Measurements from ENCODE around the gene MRNIP.
A peak's percentile ranks its signal among the peaks of the same experiment; 100 is the strongest.

The MRNIP gene
- total RNA-seq = 40.7 to 96.7 (median 78.3) reads per million in 4 experiments

- DNase-seq = peak; percentile 75
Measured at GRCh38 chr5:179858586-179859427, at the start of gene MRNIP. TSS of gene MRNIP (minus strand) at chr5:179858817. CDS start at chr5:179858796, 21 bp downstream.

DNA sequence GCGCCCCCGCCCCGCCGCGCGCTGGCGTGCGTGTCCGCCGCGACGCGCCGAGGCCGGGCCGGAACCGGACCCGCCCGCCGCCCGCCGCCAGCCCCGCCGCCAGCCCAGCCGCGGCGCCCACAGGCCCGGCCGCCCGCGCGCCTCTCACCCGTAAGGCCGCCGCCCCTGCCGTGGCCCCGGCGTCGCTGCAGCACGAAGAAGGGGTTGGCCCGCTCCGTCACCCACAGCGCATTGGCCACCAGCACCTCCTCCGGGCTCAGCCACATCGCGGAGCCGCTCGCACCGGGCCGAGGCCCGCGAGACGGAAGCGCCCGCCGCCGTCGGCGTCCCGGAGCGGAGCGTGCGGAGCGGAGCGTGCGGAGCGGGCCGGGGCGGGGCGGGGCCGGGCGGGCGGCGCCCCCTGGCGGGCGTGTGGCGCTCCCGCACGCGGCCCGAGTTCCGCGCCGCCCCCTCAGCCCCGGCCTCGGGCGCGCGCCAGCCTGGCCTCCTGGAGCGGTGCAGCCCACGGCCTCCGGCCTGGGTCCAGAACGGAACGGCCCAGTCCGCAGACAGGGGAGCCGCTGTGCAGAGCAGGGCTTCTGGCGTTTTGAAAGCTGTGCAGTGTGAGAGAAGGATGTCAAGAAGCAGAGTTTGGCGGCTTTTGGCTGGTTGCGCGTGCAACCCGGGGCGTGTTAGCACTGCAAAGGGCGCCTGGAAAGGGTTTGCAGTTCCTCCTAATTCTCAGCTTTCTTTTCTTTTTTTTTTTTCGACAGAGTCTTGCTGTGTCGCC, 49.1 kb upstream of the MRNIP start, which contains the start of gene TBC1D9B:
TBC1D9B (minus strand) TSS at position 342 of the 769 bp plus-strand sequence; CDS start at position 266, 76 bp downstream.
- peak; percentile 56 for DNase-seq

GRCh38 chr5:179906795-179907555, 48.4 kb upstream of the MRNIP start:
- DNase-seq = no peak

GRCh38 chr5:179906294-179906794, 47.7 kb upstream of the MRNIP start:
- no peak for DNase-seq

GRCh38 chr5:179905161-179905560, 46.5 kb upstream of the MRNIP start:
- no peak for DNase-seq

- DNase-seq = no peak
Measured at GRCh38 chr5:179904463-179905160, 46.0 kb upstream of the MRNIP start.

DNA sequence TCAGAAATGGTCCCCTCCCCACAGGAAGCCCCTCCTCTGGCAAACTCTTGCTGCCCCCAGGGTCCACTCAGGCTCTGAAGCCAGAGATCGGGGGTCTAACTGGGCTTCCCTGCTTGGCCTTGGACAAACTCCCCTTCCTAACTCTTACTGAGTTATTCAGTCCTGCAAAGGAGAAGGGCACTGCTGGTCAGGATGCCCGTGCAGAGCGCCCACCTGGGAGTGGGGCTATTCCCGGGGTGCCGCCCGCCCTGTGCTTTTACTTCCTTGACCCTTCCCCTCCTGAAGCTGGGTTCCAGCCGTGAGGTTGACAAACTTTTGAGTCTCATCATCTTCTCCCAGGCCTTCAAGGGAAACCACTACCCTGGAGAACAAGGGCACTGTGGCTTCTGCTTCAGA, 44.1 kb upstream of the MRNIP start:
- DNase-seq = no peak

DNA sequence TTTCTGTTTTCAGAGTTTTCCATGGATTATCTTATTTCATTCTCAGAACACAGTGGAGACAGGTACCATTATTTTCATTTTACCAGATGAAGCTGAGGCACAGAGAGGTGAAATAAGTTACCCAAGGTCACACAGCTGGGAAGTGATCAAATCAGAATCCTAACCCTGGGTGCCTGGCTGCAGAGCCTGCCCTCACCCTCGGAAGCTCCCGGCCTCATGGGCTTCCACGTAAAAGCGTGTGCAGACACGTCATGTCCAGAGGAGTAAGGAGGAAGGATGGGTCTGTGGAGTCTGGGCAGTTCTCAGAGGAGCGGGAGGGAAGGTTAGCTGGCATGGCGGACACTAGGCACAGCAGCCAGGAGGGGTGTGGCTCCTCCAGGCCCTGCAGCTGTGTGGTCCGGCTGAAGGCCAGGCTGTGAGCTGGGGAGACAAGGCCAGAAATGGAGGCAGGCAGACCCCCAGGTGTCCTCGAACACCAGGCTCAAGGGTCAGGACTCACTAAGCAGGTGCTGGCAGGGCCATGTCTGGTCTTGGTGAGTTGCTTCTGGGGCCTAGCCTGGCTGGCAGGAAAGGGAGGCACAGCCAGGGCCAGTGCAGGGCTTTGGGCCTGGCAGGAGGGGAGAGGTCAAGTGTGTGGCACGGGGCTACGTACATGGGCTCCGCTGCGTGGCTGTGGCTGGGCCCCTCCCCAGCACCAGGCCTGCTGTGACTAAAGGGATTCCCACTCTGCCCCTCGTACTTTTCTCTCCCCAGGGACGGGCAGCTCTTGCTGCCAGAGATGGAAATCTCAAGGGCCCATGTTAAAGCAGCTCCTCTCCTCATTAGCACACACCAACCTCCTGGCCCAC, 43.5 kb upstream of the MRNIP start:
- no peak for DNase-seq

GRCh38 chr5:179901462-179901861, 42.8 kb upstream of the MRNIP start:
- DNase-seq = no peak

GRCh38 chr5:179900711-179901110, 42.1 kb upstream of the MRNIP start:
- DNase-seq = no peak

DNA sequence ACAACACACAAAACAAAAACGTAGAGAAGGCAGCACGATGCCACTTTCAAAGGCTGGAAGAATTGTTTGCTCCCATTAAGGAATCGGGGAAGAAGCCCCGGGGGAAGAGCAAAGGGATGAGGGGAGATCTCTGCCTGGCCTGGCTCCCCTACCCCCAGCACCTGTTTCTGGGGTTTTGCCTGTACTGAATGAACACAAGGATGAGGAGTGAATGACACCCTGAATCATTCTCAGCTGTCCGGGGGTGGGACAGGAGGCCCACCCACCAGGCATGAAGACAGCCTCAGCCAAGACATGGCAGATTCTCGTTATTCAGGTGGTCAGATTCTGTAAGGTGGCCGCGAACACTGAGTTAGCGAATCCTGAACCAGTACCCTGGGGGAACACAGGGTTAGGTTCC, 41.6 kb upstream of the MRNIP start:
- no peak for DNase-seq

- DNase-seq = no peak
Measured at GRCh38 chr5:179895861-179896260, 37.2 kb upstream of the MRNIP start.

GRCh38 chr5:179893958-179894895, 35.6 kb upstream of the MRNIP start:
- DNase-seq = no peak

DNA sequence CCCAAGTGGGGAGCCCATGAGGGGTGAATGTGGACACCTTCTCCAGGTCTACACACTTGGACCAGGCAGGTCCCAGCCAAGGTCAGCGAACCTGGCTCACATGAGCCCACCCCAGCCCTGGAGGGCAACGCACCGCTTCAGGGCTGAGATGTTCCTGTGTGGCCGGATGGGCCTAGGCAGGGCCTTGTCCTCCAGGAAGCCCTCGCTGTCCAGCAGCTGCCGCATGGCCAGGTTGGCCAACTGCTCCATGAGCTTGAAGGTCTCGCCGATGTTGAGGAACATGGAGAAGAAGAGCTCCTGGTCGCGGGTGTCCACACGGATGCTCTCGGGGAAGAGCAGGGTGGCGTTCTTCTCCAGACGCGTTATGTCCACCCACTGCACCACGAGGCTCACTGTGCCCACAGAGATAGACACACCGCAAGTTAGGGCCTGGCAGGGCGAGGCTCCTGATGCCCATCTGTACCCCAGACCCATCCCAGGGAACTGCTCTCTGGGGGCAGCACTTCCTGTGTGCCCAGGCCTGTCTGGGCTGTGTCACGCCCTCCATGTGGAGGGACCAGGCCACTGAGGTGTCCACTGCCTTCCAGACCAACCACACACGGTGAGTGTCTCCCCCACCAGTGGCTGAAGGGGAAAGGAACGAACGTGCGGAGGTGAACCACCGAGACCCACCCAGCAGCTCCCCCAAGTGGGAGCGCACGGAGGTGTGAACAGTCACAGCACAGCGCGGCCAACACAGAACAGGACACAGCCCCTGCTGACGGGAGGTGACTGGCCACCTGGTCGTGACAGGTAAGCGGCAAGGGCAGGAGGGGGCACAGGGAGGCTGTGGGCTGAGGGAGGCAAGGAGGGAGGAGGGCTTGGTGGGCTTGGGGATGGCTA, 34.7 kb upstream of the MRNIP start:
- no peak for DNase-seq

DNA sequence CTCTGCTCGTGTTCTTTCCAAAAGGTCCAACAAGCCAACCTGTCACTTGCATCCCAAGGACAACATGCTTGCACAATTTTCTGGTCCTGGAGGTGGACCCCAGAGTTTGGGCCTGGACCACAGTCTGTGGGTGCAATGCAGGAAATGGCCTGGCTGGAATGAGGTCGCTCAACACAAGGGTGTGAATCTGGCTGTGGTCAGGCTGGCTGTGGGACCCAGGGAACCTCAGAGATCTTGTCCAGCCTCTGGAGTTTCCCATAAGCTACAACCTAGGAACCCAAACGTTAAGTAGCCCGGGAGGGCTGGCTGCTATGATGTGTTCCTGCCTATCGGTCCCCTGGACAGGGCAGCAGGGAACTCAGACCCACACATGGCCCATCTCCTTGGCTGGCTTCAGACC, 33.6 kb upstream of the MRNIP start:
- no peak for DNase-seq

DNA sequence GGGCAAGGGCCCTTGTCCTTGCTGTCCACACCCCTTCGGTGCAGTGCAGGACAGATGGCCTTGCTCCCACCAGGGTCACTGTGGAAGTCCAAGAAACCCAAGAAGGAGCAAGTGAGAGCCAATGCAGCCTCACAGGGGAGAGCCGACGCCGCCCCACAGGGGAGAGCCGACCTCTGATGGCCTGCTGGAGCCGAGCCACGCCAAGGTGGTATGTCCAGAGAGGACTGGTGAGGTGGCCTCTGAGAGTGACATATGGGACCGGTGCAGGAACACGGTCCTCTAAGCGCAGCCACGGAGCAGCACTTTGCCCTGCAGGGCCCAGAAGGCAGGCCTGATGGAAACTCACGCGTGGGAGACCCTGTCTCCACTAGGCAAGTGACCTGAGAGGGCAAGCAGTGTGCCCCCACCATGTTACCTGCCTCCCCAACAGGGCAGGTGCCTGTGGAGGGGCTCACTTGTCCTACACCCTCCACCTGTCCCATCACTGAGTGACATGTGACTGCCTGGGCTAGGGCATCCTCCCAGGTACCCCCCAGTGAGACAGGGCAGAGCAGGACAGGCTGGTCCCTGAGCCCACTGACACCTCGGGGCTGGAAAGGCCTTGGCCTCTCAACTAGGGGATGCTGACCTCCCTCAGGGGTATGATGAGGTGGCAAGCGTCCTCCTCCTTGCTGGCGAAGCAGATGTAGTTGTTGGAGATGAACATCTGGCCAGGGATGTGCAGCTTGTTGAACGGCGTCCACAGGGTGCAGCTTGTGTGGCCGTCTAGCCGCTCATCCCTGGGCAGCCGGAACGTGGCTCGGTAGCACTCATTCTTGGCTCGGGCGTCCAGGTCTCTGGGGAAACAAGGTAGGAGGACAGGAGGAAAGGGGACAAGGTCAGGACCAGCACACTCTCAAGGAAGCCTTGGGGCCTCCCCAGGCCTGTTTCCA, 32.4 kb upstream of the MRNIP start:
- no peak for DNase-seq

DNA sequence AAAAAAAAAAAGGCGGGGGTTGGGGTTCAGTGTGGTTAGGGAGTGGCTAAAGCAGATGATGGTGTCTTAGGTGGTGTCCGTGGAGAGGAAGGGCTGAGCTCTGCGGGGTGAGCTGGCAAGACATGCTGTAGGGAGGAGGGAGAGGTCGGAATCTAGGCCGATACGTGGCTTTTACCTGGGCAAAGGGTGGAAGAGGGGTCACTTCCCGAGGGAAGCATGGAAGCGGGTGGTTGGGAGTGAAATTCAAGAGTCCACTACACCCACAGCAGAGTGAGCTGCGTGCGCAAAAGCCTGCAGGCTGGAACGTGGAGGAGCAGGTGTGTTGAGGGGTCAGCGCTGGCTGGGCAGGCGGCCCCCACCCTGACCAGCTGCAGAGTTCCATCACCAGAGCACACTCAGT, 31.3 kb upstream of the MRNIP start:
- no peak for DNase-seq

DNA sequence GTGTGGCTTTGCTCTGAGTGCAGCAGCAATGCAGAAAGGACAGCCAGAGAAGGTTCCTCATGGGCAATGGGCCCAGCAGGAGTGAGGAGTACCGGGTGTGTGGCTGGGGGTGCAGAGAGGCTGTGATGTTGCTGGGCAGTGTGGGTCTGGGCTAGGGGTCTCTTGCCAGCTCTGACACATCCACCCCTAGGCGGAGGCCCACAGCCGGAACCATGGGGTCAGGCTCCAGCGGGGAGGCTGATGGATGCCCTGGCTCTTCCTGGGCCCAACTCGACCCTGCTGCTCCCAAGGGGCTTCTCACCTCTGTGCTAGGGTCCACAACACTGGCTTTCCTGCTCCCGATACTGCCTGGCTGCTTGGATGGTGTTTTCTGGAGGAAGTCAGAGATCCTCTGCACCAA, 29.2 kb upstream of the MRNIP start:
- no peak for DNase-seq
